NCI-H345 treated with DMSO at 0.1 percent for 48 hours (cell line): Measurements from ENCODE around the gene WDFY4.

ENCODE experiments used
- DNase-seq: peaks from one replicate; lab custom pipeline; 2025; ENCODE audit not compliant: unreplicated experiment; lab: John Stamatoyannopoulos, UW

WDFY4 gene

GRCh38 chr10:48807791-48808470, 123.3 kb downstream of the WDFY4 start:
- DNase-seq, result no peak

- no peak for DNase-seq
These were observed 124.6 kb downstream of the WDFY4 start for GRCh38 chr10:48809261-48809660.

- no peak for DNase-seq
These were observed 126.8 kb downstream of the WDFY4 start for GRCh38 chr10:48811461-48811860.

GRCh38 chr10:48811917-48812316, 127.2 kb downstream of the WDFY4 start:
- DNase-seq, result no peak

- no peak for DNase-seq
These were observed 128.6 kb downstream of the WDFY4 start for GRCh38 chr10:48813291-48813690.

- DNase-seq, result no peak
These were observed 129.2 kb downstream of the WDFY4 start for GRCh38 chr10:48813825-48814224.

GRCh38 chr10:48814933-48815332, 130.3 kb downstream of the WDFY4 start:
- no peak for DNase-seq

- DNase-seq, result no peak
These were observed 132.5 kb downstream of the WDFY4 start for GRCh38 chr10:48817141-48817540.

GRCh38 chr10:48818081-48818480, 133.4 kb downstream of the WDFY4 start:
- DNase-seq, result no peak

GRCh38 chr10:48818861-48819520, 134.3 kb downstream of the WDFY4 start:
- DNase-seq, result no peak

- DNase-seq, result no peak
These were observed 135.1 kb downstream of the WDFY4 start for GRCh38 chr10:48819783-48820182.

GRCh38 chr10:48820231-48820630, 135.6 kb downstream of the WDFY4 start:
- DNase-seq, result no peak

GRCh38 chr10:48820699-48821098, 136.0 kb downstream of the WDFY4 start:
- DNase-seq, result no peak

- no peak for DNase-seq
These were observed 136.4 kb downstream of the WDFY4 start for GRCh38 chr10:48821111-48821510.

GRCh38 chr10:48821692-48822091, 137.0 kb downstream of the WDFY4 start:
- DNase-seq, result no peak

- DNase-seq, result no peak
These were observed 149.0 kb downstream of the WDFY4 start for GRCh38 chr10:48833674-48834073.

GRCh38 chr10:48834189-48834965, 149.7 kb downstream of the WDFY4 start:
- DNase-seq, result no peak

GRCh38 chr10:48835781-48836180, 151.1 kb downstream of the WDFY4 start:
- no peak for DNase-seq

- no peak for DNase-seq
These were observed 151.9 kb downstream of the WDFY4 start for GRCh38 chr10:48836605-48837004.

GRCh38 chr10:48838834-48839233, 154.2 kb downstream of the WDFY4 start:
- no peak for DNase-seq

GRCh38 chr10:48839809-48840679, 155.4 kb downstream of the WDFY4 start:
- DNase-seq, result no peak
